ENCODE results near the gene WBP1L.

The WBP1L gene

GRCh38 chr10:102791754-102792395 lies 48.1 kb downstream of the WBP1L start:
- DNase-seq (ENCODE audit: low read depth): peak; percentile 75
- no peak overlapping the region for H3K4me3 ChIP-seq (ENCODE audit: low read length)
- TF ChIP-seq CTCF (conservative IDR thresholded peaks at IDR 0.05; ENCODE audit: low read length): no peak

- TF ChIP-seq CTCF (conservative IDR thresholded peaks at IDR 0.05; ENCODE audit: low read length): no peak
- DNase-seq (ENCODE audit: low read depth): no peak
- no peak overlapping the region for H3K4me3 ChIP-seq (ENCODE audit: low read length)
Measured at GRCh38 chr10:102795453-102796406, 52.0 kb downstream of the WBP1L start.

GRCh38 chr10:102796407-102797176 lies 52.8 kb downstream of the WBP1L start:
- H3K4me3 ChIP-seq (ENCODE audit: low read length): no peak overlapping the region
- no peak for TF ChIP-seq CTCF (conservative IDR thresholded peaks at IDR 0.05; ENCODE audit: low read length)
- peak; percentile 63 for DNase-seq (ENCODE audit: low read depth)

- no peak overlapping the region for H3K4me3 ChIP-seq (ENCODE audit: low read length)
- no peak for DNase-seq (ENCODE audit: low read depth)
- TF ChIP-seq CTCF (conservative IDR thresholded peaks at IDR 0.05; ENCODE audit: low read length): no peak
Measured at GRCh38 chr10:102799691-102800471, 56.1 kb downstream of the WBP1L start.

- DNase-seq (ENCODE audit: low read depth): no peak
- no peak overlapping the region for H3K4me3 ChIP-seq (ENCODE audit: low read length)
- TF ChIP-seq CTCF (conservative IDR thresholded peaks at IDR 0.05; ENCODE audit: low read length): no peak
Measured at GRCh38 chr10:102800611-102801335, 57.0 kb downstream of the WBP1L start.

GRCh38 chr10:102801496-102801895 lies 57.7 kb downstream of the WBP1L start:
- no peak overlapping the region for H3K4me3 ChIP-seq (ENCODE audit: low read length)
- no peak for DNase-seq (ENCODE audit: low read depth)
- no peak for TF ChIP-seq CTCF (conservative IDR thresholded peaks at IDR 0.05; ENCODE audit: low read length)
